GM12892 (cell line): ENCODE data around the gene DISP1.

ENCODE experiments used
- POLR2A ChIP-seq: IDR thresholded peaks from 2 replicates; pipeline ENCODE4 v1.6.1; 2011; ENCODE audit warnings: low read depth, low read length, control low read depth
- POLR2AphosphoS5 ChIP-seq: IDR thresholded peaks from 2 replicates; pipeline ENCODE4 v1.6.1; 2011; ENCODE audit warnings: low read depth, low read length, control low read depth
- TAF1 ChIP-seq: IDR thresholded peaks from 2 replicates; pipeline ENCODE4 v1.6.1; 2011; ENCODE audit warnings: low read depth, mild to moderate bottlenecking, control low read depth, low read length, borderline replicate concordance

DNA sequence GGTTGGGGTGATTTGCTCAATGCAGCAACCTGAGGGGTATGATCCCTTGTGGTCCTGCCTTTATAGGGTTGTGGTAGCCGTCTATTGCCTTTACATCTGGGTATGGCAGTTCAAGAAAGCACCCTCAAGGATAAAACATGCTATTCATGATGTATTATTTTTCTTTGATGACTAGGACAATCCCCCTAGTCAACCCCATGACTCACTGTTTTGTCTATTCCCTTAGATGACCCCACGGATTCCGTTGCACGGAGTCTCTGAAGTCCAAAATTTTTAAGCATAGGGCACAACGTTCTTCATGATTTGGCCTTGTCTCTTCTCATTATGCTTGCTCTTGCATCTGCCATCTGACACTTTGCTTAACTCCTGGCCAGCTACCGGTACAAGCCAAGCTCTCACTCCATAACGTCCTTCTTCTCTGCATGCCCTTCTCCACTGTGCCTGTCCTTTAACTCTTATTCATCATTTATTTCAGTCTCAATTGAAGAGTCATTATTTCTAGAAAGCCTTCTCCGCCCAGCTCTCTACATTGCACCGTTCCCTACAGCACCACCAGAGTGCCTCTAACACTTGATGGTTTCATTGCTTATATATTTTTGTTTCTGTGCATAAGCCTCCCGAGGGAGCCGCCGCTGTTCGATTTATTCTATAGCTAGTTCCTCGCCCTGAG is 838 bp upstream of the DISP1 start:
- TF ChIP-seq POLR2A (no peak), POLR2AphosphoS5 (no peak), TAF1 (no peak)
